GM08714 (cell line): ENCODE measurements around the gene PLCD3.
A peak's percentile ranks its signal among the peaks of the same experiment; 100 is the strongest.

Source experiments
- H3K4me3 ChIP-seq: fragments of 200-500 bp; sonication (Bioruptor generic); 2 replicates; pipeline ENCODE4 v1.5.1; 2014; ENCODE audit warnings: mild to moderate bottlenecking, low read length, inconsistent platforms
- ZNF274 ChIP-seq: IDR thresholded peaks from 2 replicates; pipeline ENCODE4 v1.6.1; 2012; ENCODE audit warnings: mild to moderate bottlenecking, low read depth, low read length

PLCD3 gene

GRCh38 chr17:45160447-45161287 lies 28.4 kb upstream of the PLCD3 start:
- TF ChIP-seq ZNF274: no peak

GRCh38 chr17:45156242-45156641 lies 23.9 kb upstream of the PLCD3 start:
- H3K4me3 ChIP-seq: no peak overlapping the region
- TF ChIP-seq ZNF274: no peak

More at GRCh38 chr17:45160447-45161287, 28.4 kb upstream of the PLCD3 start:
- peak overlapping the region; percentile 78 for H3K4me3 ChIP-seq

GRCh38 chr17:45155483-45155882 lies 23.2 kb upstream of the PLCD3 start:
- TF ChIP-seq ZNF274: no peak

GRCh38 chr17:45155029-45155428 lies 22.7 kb upstream of the PLCD3 start:
- H3K4me3 ChIP-seq: no peak overlapping the region
- no peak for TF ChIP-seq ZNF274

More at GRCh38 chr17:45155483-45155882, 23.2 kb upstream of the PLCD3 start:
- no peak overlapping the region for H3K4me3 ChIP-seq

GRCh38 chr17:45150911-45151809 lies 18.8 kb upstream of the PLCD3 start:
- TF ChIP-seq ZNF274: no peak
- H3K4me3 ChIP-seq: peak overlapping the region; percentile 77

- no peak for TF ChIP-seq ZNF274
- H3K4me3 ChIP-seq: peak overlapping the region; percentile 77
These were observed 17.7 kb upstream of the PLCD3 start for GRCh38 chr17:45149669-45150664.

GRCh38 chr17:45149037-45149668 lies 16.8 kb upstream of the PLCD3 start:
- no peak for TF ChIP-seq ZNF274
- H3K4me3 ChIP-seq: peak overlapping the region; percentile 77

GRCh38 chr17:45148183-45149036 lies 16.1 kb upstream of the PLCD3 start, which contains the start of gene HEXIM1:
HEXIM1 (plus strand) TSS chr17:45148475; CDS start chr17:45149191, 716 bp downstream.
- TF ChIP-seq ZNF274: no peak
- H3K4me3 ChIP-seq: peak within 1 kb of the TSS; percentile 77

- no peak for TF ChIP-seq ZNF274
- H3K4me3 ChIP-seq: peak overlapping the region; percentile 66
These were observed 15.4 kb upstream of the PLCD3 start for GRCh38 chr17:45147581-45148182.

GRCh38 chr17:45146890-45147580 lies 14.7 kb upstream of the PLCD3 start:
- TF ChIP-seq ZNF274: no peak
- H3K4me3 ChIP-seq: peak overlapping the region; percentile 66

GRCh38 chr17:45146592-45146889 lies 14.2 kb upstream of the PLCD3 start:
- no peak for TF ChIP-seq ZNF274
- H3K4me3 ChIP-seq: peak overlapping the region; percentile 66; the same call in 1 of the 2 replicates
